HCT116 (cell line): Measurements from ENCODE around the gene OCA2.

ENCODE experiments used
- CEBPB ChIP-seq: IDR thresholded peaks from 2 replicates; pipeline ENCODE4 v1.6.1; 2012; ENCODE audit warnings: low read depth
- CTCF ChIP-seq, 3 experiments: fragments of 200-600 bp in 1 of 3; sonication (generic) in 1 of 3; IDR thresholded peaks in 2 of 3; conservative IDR thresholded peaks in 1 of 3; 2 replicates each; pipeline ENCODE4 v1.5.1; 2012 to 2017; ENCODE audit warnings: low read depth in 2 of 3, low read length in 2 of 3, antibody characterized with exemption in 1 of 3, borderline replicate concordance in 1 of 3, control low read depth in 1 of 3, mild to moderate bottlenecking in 1 of 3, mixed read lengths in 1 of 3, mixed run types in 1 of 3, moderate library complexity in 1 of 3; ENCODE audit not compliant: insufficient read depth in 1 of 3
- EGR1 ChIP-seq: IDR thresholded peaks from 2 replicates; pipeline ENCODE4 v1.6.1; 2012; ENCODE audit warnings: low read depth
- EZH2 ChIP-seq: fragments of 200-600 bp; sonication (generic); IDR thresholded peaks from 2 replicates; pipeline ENCODE4 v1.6.1; 2017; ENCODE audit warnings: antibody characterized with exemption, mixed run types
- EZH2phosphoT487 ChIP-seq: fragments of 200-600 bp; IDR thresholded peaks from 2 replicates; pipeline ENCODE4 v1.6.1; 2018; ENCODE audit warnings: antibody characterized with exemption, borderline replicate concordance
- POLR2A ChIP-seq: IDR thresholded peaks from 2 replicates; pipeline ENCODE4 v1.7.0; 2011; ENCODE audit warnings: borderline replicate concordance; ENCODE audit not compliant: insufficient read depth, insufficient read length; ENCODE audit errors: extremely low read depth
- SP1 ChIP-seq: IDR thresholded peaks from 2 replicates; pipeline ENCODE4 v1.6.1; 2012; ENCODE audit warnings: low read depth
- SRF ChIP-seq: IDR thresholded peaks from 2 replicates; pipeline ENCODE4 v1.6.1; 2012; ENCODE audit warnings: low read depth
- YY1 ChIP-seq: IDR thresholded peaks from 2 replicates; pipeline ENCODE4 v1.6.1; 2011; ENCODE audit warnings: low read length, low read depth, moderate library complexity, mild to moderate bottlenecking; ENCODE audit not compliant: insufficient replicate concordance; ENCODE audit errors: extremely low read depth
- TF ChIP-seq, protein P1 (sequence below): IDR thresholded peaks from 2 replicates; pipeline ENCODE4 v1.6.1; 2012

GRCh38 chr15:28098360-28098765, 752 bp downstream of the OCA2 start:
- TF ChIP-seq CTCF (IDR thresholded peaks at IDR 0.05 in 2 of 3, conservative IDR thresholded peaks at IDR 0.05 in 1 of 3; ENCODE audit: borderline replicate concordance in 1 of 3, insufficient read depth in 1 of 3, low read depth in 2 of 3, low read length in 2 of 3) (no peak), SRF (no peak), CEBPB (no peak), POLR2A (no peak), SP1 (no peak), EZH2 (no peak), YY1 (no peak), EZH2phosphoT487 (no peak), EGR1 (no peak)
- TF ChIP-seq, protein P1, sequence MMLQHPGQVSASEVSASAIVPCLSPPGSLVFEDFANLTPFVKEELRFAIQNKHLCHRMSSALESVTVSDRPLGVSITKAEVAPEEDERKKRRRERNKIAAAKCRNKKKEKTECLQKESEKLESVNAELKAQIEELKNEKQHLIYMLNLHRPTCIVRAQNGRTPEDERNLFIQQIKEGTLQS: no peak
